ENCODE data around the gene PRDM13. TPM values are rescaled to one million over a fixed set of nuclear protein-coding genes. Genes with fewer than 3 reads are reported as not detected.
A peak's percentile ranks its signal among the peaks of the same experiment; 100 is the strongest.

The PRDM13 gene
- total and polyA plus RNA-seq, 2 of the 8 experiments (the other 6 are each of a cell fraction or from before 2014, with no cell fraction given) = 0.05 to 0.09 TPM

GRCh38 chr6:99609905-99610489 lies 3.4 kb downstream of the PRDM13 start (continued):
- peak; percentile 97 for TF ChIP-seq CHD7 (IDR thresholded peaks at IDR 0.05; ENCODE audit: insufficient replicate concordance, low read length)
- TF ChIP-seq, protein P1, sequence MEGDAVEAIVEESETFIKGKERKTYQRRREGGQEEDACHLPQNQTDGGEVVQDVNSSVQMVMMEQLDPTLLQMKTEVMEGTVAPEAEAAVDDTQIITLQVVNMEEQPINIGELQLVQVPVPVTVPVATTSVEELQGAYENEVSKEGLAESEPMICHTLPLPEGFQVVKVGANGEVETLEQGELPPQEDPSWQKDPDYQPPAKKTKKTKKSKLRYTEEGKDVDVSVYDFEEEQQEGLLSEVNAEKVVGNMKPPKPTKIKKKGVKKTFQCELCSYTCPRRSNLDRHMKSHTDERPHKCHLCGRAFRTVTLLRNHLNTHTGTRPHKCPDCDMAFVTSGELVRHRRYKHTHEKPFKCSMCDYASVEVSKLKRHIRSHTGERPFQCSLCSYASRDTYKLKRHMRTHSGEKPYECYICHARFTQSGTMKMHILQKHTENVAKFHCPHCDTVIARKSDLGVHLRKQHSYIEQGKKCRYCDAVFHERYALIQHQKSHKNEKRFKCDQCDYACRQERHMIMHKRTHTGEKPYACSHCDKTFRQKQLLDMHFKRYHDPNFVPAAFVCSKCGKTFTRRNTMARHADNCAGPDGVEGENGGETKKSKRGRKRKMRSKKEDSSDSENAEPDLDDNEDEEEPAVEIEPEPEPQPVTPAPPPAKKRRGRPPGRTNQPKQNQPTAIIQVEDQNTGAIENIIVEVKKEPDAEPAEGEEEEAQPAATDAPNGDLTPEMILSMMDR (IDR thresholded peaks at IDR 0.05; ENCODE audit: control extremely low read depth in 1 of 3, insufficient read depth in 1 of 3, low read depth in 1 of 3, low read length in 3 of 3) = no peak
- TF ChIP-seq EP300 (IDR thresholded peaks at IDR 0.05; ENCODE audit: borderline replicate concordance in 1 of 2, low read depth in 2 of 2, low read length in 2 of 2) = no peak
- no peak for TF ChIP-seq TBP (IDR thresholded peaks at IDR 0.05; ENCODE audit: low read depth, low read length)
- no peak for TF ChIP-seq SP1 (IDR thresholded peaks at IDR 0.05; ENCODE audit: low read depth, low read length)
- no peak for TF ChIP-seq CEBPB (IDR thresholded peaks at IDR 0.05; ENCODE audit: low read depth, low read length)
- TF ChIP-seq NRF1 (IDR thresholded peaks at IDR 0.05; ENCODE audit: low read depth, low read length) = no peak
- TF ChIP-seq CBX8 (IDR thresholded peaks at IDR 0.05; ENCODE audit: borderline replicate concordance, low read depth, low read length) = no peak
- TF ChIP-seq HDAC6 (IDR thresholded peaks at IDR 0.05; ENCODE audit: low read depth, low read length) = no peak
